Measurements from ENCODE around the gene GTF3C1. TPM values are rescaled to one million over a fixed set of nuclear protein-coding genes. Genes with fewer than 3 reads are reported as not detected.

The GTF3C1 gene
- total RNA-seq, 4 donors from 2014 or later = 58.5 to 120 (median 112) TPM

DNA sequence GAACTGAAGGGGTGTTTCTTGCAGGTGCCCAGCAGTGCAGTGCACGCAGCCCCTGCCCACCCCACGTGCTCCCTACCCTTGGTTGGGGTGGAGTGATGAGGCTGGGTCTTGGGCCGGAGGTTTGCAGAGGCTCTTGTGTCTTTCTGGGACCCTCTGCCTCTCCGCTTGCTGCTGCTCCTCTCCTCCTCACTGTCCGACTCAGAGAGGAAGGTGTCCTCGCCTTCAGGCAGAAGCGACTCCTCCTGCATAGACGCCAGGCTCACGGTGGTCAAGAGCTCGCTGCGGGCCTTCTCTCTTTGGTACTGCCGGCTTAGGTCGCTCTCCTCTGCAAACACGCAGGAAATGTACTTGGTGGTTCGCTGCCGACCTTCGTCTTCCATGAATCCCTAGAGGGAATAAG is 42.9 kb downstream of the GTF3C1 start:
- no peaks in the 10 kb centered on the region for H3K9me3 ChIP-seq
- no peaks in the 10 kb centered on the region for H3K27me3 ChIP-seq
- no peak for TF ChIP-seq POLR2A (IDR thresholded peaks at IDR 0.05)
- TF ChIP-seq, protein P1, sequence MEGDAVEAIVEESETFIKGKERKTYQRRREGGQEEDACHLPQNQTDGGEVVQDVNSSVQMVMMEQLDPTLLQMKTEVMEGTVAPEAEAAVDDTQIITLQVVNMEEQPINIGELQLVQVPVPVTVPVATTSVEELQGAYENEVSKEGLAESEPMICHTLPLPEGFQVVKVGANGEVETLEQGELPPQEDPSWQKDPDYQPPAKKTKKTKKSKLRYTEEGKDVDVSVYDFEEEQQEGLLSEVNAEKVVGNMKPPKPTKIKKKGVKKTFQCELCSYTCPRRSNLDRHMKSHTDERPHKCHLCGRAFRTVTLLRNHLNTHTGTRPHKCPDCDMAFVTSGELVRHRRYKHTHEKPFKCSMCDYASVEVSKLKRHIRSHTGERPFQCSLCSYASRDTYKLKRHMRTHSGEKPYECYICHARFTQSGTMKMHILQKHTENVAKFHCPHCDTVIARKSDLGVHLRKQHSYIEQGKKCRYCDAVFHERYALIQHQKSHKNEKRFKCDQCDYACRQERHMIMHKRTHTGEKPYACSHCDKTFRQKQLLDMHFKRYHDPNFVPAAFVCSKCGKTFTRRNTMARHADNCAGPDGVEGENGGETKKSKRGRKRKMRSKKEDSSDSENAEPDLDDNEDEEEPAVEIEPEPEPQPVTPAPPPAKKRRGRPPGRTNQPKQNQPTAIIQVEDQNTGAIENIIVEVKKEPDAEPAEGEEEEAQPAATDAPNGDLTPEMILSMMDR (IDR thresholded peaks at IDR 0.05) = no peak
- no peak overlapping the region for H3K27ac ChIP-seq
- H3K4me1 ChIP-seq = peaks cover 5 to 7% of the 10 kb centered on the region in 2 donors
- DNase-seq = no peak
- intact Hi-C loops (cut with DNase I) = no loop called here
- H3K36me3 ChIP-seq = peaks cover 67 to 88% of the 10 kb centered on the region in 2 donors
- WGBS, 2 donors = 93 to 94% methylated on average over 17 of the region's 17 CpGs
- no peak overlapping the region for H3K4me3 ChIP-seq (replicated peaks in 1 of 3)

- no peaks in the 10 kb centered on the region for H3K9me3 ChIP-seq
- WGBS, 2 donors = 92 to 95% methylated on average over 13 of the region's 13 CpGs
- no peaks in the 10 kb centered on the region for H3K27me3 ChIP-seq
- DNase-seq = no peak
- H3K36me3 ChIP-seq = peaks cover 74 to 93% of the 10 kb centered on the region in 2 donors
- no peak for TF ChIP-seq POLR2A (IDR thresholded peaks at IDR 0.05)
- TF ChIP-seq, protein P1 (IDR thresholded peaks at IDR 0.05) = no peak
- H3K4me1 ChIP-seq = peaks cover 0 to 3% of the 10 kb centered on the region in 2 donors
- intact Hi-C loops (cut with DNase I) = no loop called here
- H3K4me3 ChIP-seq (replicated peaks in 1 of 3) = no peak overlapping the region
- H3K27ac ChIP-seq = no peak overlapping the region
Observed at GRCh38 chr16:27505297-27506236, 44.1 kb downstream of the GTF3C1 start.

GRCh38 chr16:27503662-27504061 is 46.1 kb downstream of the GTF3C1 start:
- DNase-seq = no peak
- intact Hi-C loops (cut with DNase I) = no loop called here
- Histone ChIP-seq H3K36me3 (peaks cover 84 to 86% of the 10 kb centered on the region in 2 donors), H3K9me3 (no peaks in the 10 kb centered on the region), H3K27me3 (no peaks in the 10 kb centered on the region), H3K4me1 (peaks cover 13 to 20% of the 10 kb centered on the region in 2 donors), H3K4me3 (replicated peaks in 1 of 3) (no peak overlapping the region), H3K27ac (no peak overlapping the region)
- no peak for TF ChIP-seq POLR2A (IDR thresholded peaks at IDR 0.05)
- TF ChIP-seq, protein P1 (IDR thresholded peaks at IDR 0.05) = no peak
- WGBS, 2 donors = 81 to 84% methylated on average over 5 of the region's 5 CpGs

DNA sequence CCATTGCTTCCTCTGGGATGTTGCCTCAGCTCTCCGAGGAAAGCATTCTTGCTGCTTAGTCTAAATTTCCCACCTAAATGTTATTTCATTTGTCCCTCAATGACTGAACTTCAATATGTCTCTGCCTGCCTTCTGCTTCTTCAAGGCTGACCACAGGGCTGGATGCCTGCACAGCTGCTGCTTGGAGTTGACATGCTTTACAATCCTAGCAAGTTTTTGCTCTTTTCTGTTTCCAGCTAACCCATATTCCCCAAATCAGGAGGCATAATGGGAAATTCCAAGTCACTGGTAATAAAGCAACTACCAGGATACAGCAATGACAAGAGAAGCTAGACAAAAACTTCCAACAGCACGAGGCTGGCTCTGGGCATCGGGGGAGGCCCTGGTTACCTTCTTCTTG is 48.9 kb downstream of the GTF3C1 start:
- Histone ChIP-seq H3K9me3 (no peaks in the 10 kb centered on the region), H3K4me1 (peaks cover 27 to 35% of the 10 kb centered on the region in 2 donors), H3K27me3 (no peaks in the 10 kb centered on the region), H3K4me3 (replicated peaks in 1 of 3) (no peak overlapping the region), H3K36me3 (peaks cover 68 to 71% of the 10 kb centered on the region in 2 donors), H3K27ac (peak overlapping the region in 2 of 3 donors; percentile 17 to 89)
- no peak for DNase-seq
- 98 to 99% methylated on average over 3 of the region's 3 CpGs for WGBS, 2 donors
- intact Hi-C loops (cut with DNase I) = no loop called here
- TF ChIP-seq, protein P1 (IDR thresholded peaks at IDR 0.05) = no peak
- no peak for TF ChIP-seq POLR2A (IDR thresholded peaks at IDR 0.05)

- no peak overlapping the region for H3K4me3 ChIP-seq (replicated peaks in 1 of 3)
- 67 to 77% methylated on average over 5 to 8 of the region's 9 CpGs for WGBS, 2 donors
- peak; percentile 44 to 62 for DNase-seq
- peaks cover 66 to 69% of the 10 kb centered on the region in 2 donors for H3K36me3 ChIP-seq
- intact Hi-C loops (cut with DNase I) = no loop called here
- TF ChIP-seq, protein P1 (IDR thresholded peaks at IDR 0.05) = no peak
- no peak for TF ChIP-seq POLR2A (IDR thresholded peaks at IDR 0.05)
- no peaks in the 10 kb centered on the region for H3K9me3 ChIP-seq
- H3K27me3 ChIP-seq = no peaks in the 10 kb centered on the region
- H3K27ac ChIP-seq = peak overlapping the region; percentile 79 to 89 (median 84)
- H3K4me1 ChIP-seq = peaks cover 27 to 35% of the 10 kb centered on the region in 2 donors
Observed at GRCh38 chr16:27499659-27500055, 50.1 kb downstream of the GTF3C1 start.

Data from thyroid gland (tissue), 4 donors.